Ishikawa (cell line): ENCODE measurements around the gene LAMA3.

Source experiments
- CEBPB ChIP-seq: IDR thresholded peaks from 2 replicates; pipeline ENCODE4 v1.6.1; 2012
- EP300 ChIP-seq: IDR thresholded peaks from 2 replicates; pipeline ENCODE4 v1.6.1; 2012; ENCODE audit warnings: borderline replicate concordance
- FOXM1 ChIP-seq: IDR thresholded peaks from 2 replicates; pipeline ENCODE4 v1.6.1; 2012; ENCODE audit warnings: low read depth, borderline replicate concordance
- TAF1 ChIP-seq: IDR thresholded peaks from 2 replicates; pipeline ENCODE4 v1.6.1; 2012; ENCODE audit warnings: low read depth, mild to moderate bottlenecking
- TCF12 ChIP-seq: IDR thresholded peaks from 2 replicates; pipeline ENCODE4 v1.6.1; 2012; ENCODE audit warnings: low read depth
- TF ChIP-seq, protein P1 (sequence below): IDR thresholded peaks from 2 replicates; pipeline ENCODE4 v1.6.1; 2012
- TF ChIP-seq, protein P2 (sequence below): IDR thresholded peaks from 2 replicates; pipeline ENCODE4 v1.6.1; 2012; ENCODE audit warnings: low read depth, mild to moderate bottlenecking
- TF ChIP-seq, protein P3 (sequence below): IDR thresholded peaks from 2 replicates; pipeline ENCODE4 v1.6.1; 2012

- TF ChIP-seq, protein P1, sequence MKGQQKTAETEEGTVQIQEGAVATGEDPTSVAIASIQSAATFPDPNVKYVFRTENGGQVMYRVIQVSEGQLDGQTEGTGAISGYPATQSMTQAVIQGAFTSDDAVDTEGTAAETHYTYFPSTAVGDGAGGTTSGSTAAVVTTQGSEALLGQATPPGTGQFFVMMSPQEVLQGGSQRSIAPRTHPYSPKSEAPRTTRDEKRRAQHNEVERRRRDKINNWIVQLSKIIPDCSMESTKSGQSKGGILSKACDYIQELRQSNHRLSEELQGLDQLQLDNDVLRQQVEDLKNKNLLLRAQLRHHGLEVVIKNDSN: no peak
- TF ChIP-seq EP300: no peak
- TF ChIP-seq, protein P2, sequence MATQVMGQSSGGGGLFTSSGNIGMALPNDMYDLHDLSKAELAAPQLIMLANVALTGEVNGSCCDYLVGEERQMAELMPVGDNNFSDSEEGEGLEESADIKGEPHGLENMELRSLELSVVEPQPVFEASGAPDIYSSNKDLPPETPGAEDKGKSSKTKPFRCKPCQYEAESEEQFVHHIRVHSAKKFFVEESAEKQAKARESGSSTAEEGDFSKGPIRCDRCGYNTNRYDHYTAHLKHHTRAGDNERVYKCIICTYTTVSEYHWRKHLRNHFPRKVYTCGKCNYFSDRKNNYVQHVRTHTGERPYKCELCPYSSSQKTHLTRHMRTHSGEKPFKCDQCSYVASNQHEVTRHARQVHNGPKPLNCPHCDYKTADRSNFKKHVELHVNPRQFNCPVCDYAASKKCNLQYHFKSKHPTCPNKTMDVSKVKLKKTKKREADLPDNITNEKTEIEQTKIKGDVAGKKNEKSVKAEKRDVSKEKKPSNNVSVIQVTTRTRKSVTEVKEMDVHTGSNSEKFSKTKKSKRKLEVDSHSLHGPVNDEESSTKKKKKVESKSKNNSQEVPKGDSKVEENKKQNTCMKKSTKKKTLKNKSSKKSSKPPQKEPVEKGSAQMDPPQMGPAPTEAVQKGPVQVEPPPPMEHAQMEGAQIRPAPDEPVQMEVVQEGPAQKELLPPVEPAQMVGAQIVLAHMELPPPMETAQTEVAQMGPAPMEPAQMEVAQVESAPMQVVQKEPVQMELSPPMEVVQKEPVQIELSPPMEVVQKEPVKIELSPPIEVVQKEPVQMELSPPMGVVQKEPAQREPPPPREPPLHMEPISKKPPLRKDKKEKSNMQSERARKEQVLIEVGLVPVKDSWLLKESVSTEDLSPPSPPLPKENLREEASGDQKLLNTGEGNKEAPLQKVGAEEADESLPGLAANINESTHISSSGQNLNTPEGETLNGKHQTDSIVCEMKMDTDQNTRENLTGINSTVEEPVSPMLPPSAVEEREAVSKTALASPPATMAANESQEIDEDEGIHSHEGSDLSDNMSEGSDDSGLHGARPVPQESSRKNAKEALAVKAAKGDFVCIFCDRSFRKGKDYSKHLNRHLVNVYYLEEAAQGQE: no peak
- TF ChIP-seq CEBPB: no peak
- no peak for TF ChIP-seq TCF12
- TF ChIP-seq, protein P3, sequence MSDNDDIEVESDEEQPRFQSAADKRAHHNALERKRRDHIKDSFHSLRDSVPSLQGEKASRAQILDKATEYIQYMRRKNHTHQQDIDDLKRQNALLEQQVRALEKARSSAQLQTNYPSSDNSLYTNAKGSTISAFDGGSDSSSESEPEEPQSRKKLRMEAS: no peak
- no peak for TF ChIP-seq TAF1
- TF ChIP-seq FOXM1: no peak
Measured at GRCh38 chr18:23998018-23998417, 308.8 kb downstream of the LAMA3 start.
